Inferior parietal cortex (tissue), 1 donor: ENCODE results near the gene CDH16.
"Not testable (repeated sequence)": the region's sequence is repeated elsewhere in the genome, so short reads cannot be mapped to it uniquely, and the experiment has no call there.

ENCODE experiments used
- DNase-seq: peaks from one replicate; pipeline ENCODE4 v3.0.0-alpha.2; 2016; ENCODE audit errors: extremely low spot score

Gene CDH16

GRCh38 chr16:66871363-66871762 is 47.3 kb downstream of the CDH16 start:
- DNase-seq: not testable (repeated sequence)

GRCh38 chr16:66869424-66869823 is 49.3 kb downstream of the CDH16 start:
- no peak for DNase-seq

GRCh38 chr16:66863707-66864106 is 55.0 kb downstream of the CDH16 start:
- no peak for DNase-seq

GRCh38 chr16:66862023-66862520 is 56.6 kb downstream of the CDH16 start:
- no peak for DNase-seq

GRCh38 chr16:66859397-66860068 is 59.2 kb downstream of the CDH16 start:
- no peak for DNase-seq

GRCh38 chr16:66858740-66859396 is 59.8 kb downstream of the CDH16 start:
- DNase-seq: no peak
